ENCODE measurements around the gene SGCD. TPM values are rescaled to one million over a fixed set of nuclear protein-coding genes. Genes with fewer than 3 reads are reported as not detected.

Gene SGCD
- total and polyA plus RNA-seq, 8 donors = 0.58 to 55.8 (median 2.8) TPM

DNA sequence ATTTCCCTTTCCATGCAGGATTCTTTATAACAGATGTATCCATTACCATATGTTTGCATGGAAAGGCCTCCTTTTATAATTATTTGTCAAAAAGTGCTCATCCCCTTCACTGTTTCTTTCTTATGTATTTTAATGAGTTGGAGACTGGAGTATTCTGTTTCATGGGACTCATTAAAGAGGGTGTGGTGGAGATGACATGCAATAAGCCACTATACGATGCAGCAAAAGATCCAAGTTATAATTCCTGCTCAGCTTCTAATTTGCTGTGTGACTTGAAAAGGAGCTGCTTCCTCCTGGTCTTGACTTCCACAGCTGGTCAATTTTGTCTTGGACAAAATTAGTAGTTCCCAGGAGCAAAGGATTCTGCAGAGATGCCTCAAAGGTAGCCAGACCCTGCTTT lies 13.9 kb downstream of the SGCD start:
- H3K27me3 ChIP-seq = no peaks in the 10 kb centered on the region
- H3K9me3 ChIP-seq = no peaks in the 10 kb centered on the region
- no peak overlapping the region for H3K4me3 ChIP-seq
- H3K27ac ChIP-seq = no peak overlapping the region
- H3K36me3 ChIP-seq = no peaks in the 10 kb centered on the region
- no peak for DNase-seq
- TF ChIP-seq POLR2AphosphoS5 (IDR thresholded peaks at IDR 0.05) (no peak), EP300 (IDR thresholded peaks at IDR 0.05) (no peak), POLR2A (IDR thresholded peaks at IDR 0.05) (no peak)
- TF ChIP-seq, protein P1, sequence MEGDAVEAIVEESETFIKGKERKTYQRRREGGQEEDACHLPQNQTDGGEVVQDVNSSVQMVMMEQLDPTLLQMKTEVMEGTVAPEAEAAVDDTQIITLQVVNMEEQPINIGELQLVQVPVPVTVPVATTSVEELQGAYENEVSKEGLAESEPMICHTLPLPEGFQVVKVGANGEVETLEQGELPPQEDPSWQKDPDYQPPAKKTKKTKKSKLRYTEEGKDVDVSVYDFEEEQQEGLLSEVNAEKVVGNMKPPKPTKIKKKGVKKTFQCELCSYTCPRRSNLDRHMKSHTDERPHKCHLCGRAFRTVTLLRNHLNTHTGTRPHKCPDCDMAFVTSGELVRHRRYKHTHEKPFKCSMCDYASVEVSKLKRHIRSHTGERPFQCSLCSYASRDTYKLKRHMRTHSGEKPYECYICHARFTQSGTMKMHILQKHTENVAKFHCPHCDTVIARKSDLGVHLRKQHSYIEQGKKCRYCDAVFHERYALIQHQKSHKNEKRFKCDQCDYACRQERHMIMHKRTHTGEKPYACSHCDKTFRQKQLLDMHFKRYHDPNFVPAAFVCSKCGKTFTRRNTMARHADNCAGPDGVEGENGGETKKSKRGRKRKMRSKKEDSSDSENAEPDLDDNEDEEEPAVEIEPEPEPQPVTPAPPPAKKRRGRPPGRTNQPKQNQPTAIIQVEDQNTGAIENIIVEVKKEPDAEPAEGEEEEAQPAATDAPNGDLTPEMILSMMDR (IDR thresholded peaks at IDR 0.05) = no peak
- intact Hi-C loops (cut with DNase I; ENCODE audit: low total_unique reads) = no loop called here
- no peaks in the 10 kb centered on the region for H3K4me1 ChIP-seq
- WGBS, 5 donors = 83 to 88% (median 88%) methylated on average over 1 of the region's 1 CpG

DNA sequence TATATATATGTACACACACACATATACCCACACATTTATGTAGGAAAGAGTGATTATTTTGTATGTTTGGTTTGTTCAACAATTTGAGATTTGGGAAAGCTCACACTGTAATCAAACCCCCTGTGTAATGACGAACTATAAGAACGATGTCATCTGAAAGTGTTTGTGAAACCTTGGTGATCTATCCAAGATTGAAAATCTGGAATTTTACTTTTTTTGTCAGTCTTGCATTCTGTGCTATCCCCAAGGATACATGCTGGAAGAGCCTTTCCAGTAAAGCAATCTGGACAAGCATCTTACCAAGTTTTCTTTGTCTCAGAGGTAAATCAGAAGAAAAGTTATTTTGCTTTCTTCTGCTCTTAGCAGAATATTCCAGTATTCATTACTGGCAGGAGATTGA lies 23.3 kb downstream of the SGCD start:
- H3K4me1 ChIP-seq = no peaks in the 10 kb centered on the region
- DNase-seq = no peak
- no peak overlapping the region for H3K4me3 ChIP-seq
- no peaks in the 10 kb centered on the region for H3K27me3 ChIP-seq
- WGBS, 5 donors = 64 to 92% (median 81%) methylated on average over 2 of the region's 2 CpGs
- intact Hi-C loops (cut with DNase I; ENCODE audit: low total_unique reads) = no loop called here
- H3K9me3 ChIP-seq = no peaks in the 10 kb centered on the region
- no peaks in the 10 kb centered on the region for H3K36me3 ChIP-seq
- H3K27ac ChIP-seq = no peak overlapping the region
- TF ChIP-seq EP300 (IDR thresholded peaks at IDR 0.05) (no peak), POLR2A (IDR thresholded peaks at IDR 0.05) (no peak), POLR2AphosphoS5 (IDR thresholded peaks at IDR 0.05) (no peak)
- TF ChIP-seq, protein P1 (IDR thresholded peaks at IDR 0.05) = no peak

DNA sequence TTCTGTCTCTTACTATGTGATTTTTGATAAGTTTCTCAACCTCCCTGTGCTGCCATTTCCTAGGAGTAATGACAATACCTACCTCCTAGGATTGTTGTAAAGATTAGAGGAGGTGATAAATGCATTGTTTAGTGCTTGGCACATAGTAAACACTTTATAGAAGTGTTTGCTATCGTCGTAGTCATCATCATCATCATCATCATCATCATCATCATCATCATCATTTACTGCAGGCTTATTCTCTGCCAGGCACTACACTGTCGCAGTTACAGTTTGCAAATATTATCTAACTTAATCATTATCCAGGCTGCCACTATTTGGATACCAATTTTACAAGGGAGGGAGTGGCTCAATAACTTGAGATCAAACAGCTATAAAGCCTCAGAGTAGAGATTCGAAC lies 24.5 kb downstream of the SGCD start:
- no peaks in the 10 kb centered on the region for H3K4me1 ChIP-seq
- H3K36me3 ChIP-seq = no peaks in the 10 kb centered on the region
- TF ChIP-seq, protein P1 (IDR thresholded peaks at IDR 0.05) = no peak
- TF ChIP-seq EP300 (IDR thresholded peaks at IDR 0.05) (no peak), POLR2A (IDR thresholded peaks at IDR 0.05) (no peak), POLR2AphosphoS5 (IDR thresholded peaks at IDR 0.05) (no peak)
- H3K27me3 ChIP-seq = no peaks in the 10 kb centered on the region
- WGBS, 5 donors = 69 to 79% (median 73%) methylated on average over 4 of the region's 4 CpGs
- no peak for DNase-seq
- H3K4me3 ChIP-seq = no peak overlapping the region
- no peaks in the 10 kb centered on the region for H3K9me3 ChIP-seq
- no peak overlapping the region for H3K27ac ChIP-seq
- intact Hi-C loops (cut with DNase I; ENCODE audit: low total_unique reads) = no loop called here

DNA sequence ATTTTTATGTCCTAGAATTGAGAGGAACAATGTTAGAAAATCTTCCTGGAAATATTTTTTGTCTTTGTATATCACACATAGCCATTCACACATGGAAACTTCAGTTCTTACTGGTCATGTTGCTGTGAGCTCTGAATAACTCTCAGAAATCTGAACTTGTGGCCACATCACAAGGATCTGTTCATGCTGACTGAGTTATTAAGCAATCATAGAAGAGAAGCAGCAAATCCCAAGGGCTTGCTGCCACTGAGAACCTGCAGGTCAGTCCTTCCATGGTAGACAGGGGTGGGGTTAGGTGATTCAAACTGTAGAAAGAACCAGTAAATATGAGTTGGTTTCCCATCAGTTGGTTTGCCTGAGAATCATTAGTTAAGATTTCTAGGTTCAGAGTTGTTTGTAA lies 27.6 kb downstream of the SGCD start:
- intact Hi-C loops (cut with DNase I; ENCODE audit: low total_unique reads) = no loop called here
- H3K9me3 ChIP-seq = no peaks in the 10 kb centered on the region
- H3K4me3 ChIP-seq = no peak overlapping the region
- no peak for DNase-seq
- no peaks in the 10 kb centered on the region for H3K4me1 ChIP-seq
- no peak overlapping the region for H3K27ac ChIP-seq
- H3K27me3 ChIP-seq = no peaks in the 10 kb centered on the region
- no peaks in the 10 kb centered on the region for H3K36me3 ChIP-seq
- TF ChIP-seq POLR2AphosphoS5 (IDR thresholded peaks at IDR 0.05) (no peak), POLR2A (IDR thresholded peaks at IDR 0.05) (no peak), EP300 (IDR thresholded peaks at IDR 0.05) (no peak)
- TF ChIP-seq, protein P1 (IDR thresholded peaks at IDR 0.05) = no peak

Data from stomach (tissue), 9 donors.